HUES6 (cell line): ENCODE data around the gene ARHGEF1.

ENCODE experiments used
- H3K27ac ChIP-seq: 2 replicates; pipeline ENCODE4 v1.7.0; 2013; ENCODE audit warnings: low read depth, mild to moderate bottlenecking, low read length, inconsistent platforms
- H3K27me3 ChIP-seq: 2 replicates; pipeline ENCODE4 v1.6.1; 2013; ENCODE audit warnings: low read length; ENCODE audit not compliant: control insufficient read depth, insufficient read depth
- H3K36me3 ChIP-seq: 2 replicates; pipeline ENCODE4 v1.6.1; 2013; ENCODE audit warnings: low read length; ENCODE audit not compliant: control insufficient read depth, insufficient read depth
- H3K4me1 ChIP-seq: 2 replicates; pipeline ENCODE4 v1.6.1; 2013; ENCODE audit warnings: low read length; ENCODE audit not compliant: control insufficient read depth, insufficient read depth
- H3K4me3 ChIP-seq: 2 replicates; pipeline ENCODE4 v1.5.1; 2013; ENCODE audit warnings: low read depth, low read length
- H3K9ac ChIP-seq: one replicate; pipeline ENCODE4 v1.6.1; 2013; ENCODE audit warnings: mild to moderate bottlenecking, low read length
- H3K9me3 ChIP-seq: 2 replicates; pipeline ENCODE4 v1.6.1; 2013; ENCODE audit warnings: low read depth, low read length; ENCODE audit not compliant: control insufficient read depth, insufficient read depth

ARHGEF1 gene

GRCh38 chr19:41897181-41897580, 14.2 kb downstream of the ARHGEF1 start:
- Histone ChIP-seq H3K4me1 (no peaks in the 10 kb centered on the region), H3K27me3 (no peaks in the 10 kb centered on the region), H3K4me3 (no peak overlapping the region), H3K9ac (no peak overlapping the region), H3K27ac (no peak overlapping the region), H3K9me3 (no peaks in the 10 kb centered on the region), H3K36me3 (peaks cover 30% of the 10 kb centered on the region)

- Histone ChIP-seq H3K4me3 (no peak overlapping the region), H3K4me1 (no peaks in the 10 kb centered on the region), H3K9me3 (no peaks in the 10 kb centered on the region), H3K27me3 (no peaks in the 10 kb centered on the region), H3K36me3 (peaks cover 36% of the 10 kb centered on the region), H3K9ac (no peak overlapping the region), H3K27ac (no peak overlapping the region)
Observed at GRCh38 chr19:41897820-41898219, 14.8 kb downstream of the ARHGEF1 start.

- H3K27me3 ChIP-seq = no peaks in the 10 kb centered on the region
- H3K4me3 ChIP-seq = no peak overlapping the region
- H3K36me3 ChIP-seq = peaks cover 40% of the 10 kb centered on the region
- no peak overlapping the region for H3K9ac ChIP-seq
- H3K4me1 ChIP-seq = no peaks in the 10 kb centered on the region
- no peaks in the 10 kb centered on the region for H3K9me3 ChIP-seq
- H3K27ac ChIP-seq = no peak overlapping the region
Observed at GRCh38 chr19:41898235-41898634, 15.3 kb downstream of the ARHGEF1 start.

DNA sequence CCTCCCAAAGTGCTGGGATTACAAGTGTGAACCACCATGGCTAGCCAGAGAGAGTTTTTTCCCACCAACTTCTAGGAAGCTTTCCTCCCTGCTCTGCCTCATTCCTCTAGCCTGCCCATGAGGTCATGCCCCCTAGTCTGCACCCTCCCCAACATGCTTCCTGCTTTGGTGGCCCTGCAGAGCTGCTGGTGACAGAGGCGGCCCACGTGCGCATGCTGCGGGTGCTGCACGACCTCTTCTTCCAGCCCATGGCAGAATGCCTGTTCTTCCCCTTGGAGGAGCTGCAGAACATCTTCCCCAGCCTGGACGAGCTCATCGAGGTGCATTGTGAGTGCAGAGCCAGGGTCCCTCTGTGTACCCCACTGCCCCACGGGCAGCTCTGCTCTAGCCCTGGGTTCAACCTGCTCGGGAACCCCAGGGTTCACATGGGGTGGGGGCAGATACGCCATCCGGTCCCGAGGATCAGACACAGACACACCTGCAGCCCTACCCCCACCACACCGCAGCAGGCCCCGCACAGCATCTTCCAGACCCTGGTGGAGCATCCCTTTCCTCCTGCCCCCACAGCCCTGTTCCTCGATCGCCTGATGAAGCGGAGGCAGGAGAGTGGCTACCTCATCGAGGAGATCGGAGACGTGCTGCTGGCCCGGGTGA, 18.9 kb downstream of the ARHGEF1 start:
- Histone ChIP-seq H3K4me3 (no peak overlapping the region), H3K36me3 (peaks cover 62% of the 10 kb centered on the region), H3K27ac (no peak overlapping the region), H3K9me3 (no peaks in the 10 kb centered on the region), H3K9ac (no peak overlapping the region), H3K27me3 (no peaks in the 10 kb centered on the region), H3K4me1 (no peaks in the 10 kb centered on the region)

DNA sequence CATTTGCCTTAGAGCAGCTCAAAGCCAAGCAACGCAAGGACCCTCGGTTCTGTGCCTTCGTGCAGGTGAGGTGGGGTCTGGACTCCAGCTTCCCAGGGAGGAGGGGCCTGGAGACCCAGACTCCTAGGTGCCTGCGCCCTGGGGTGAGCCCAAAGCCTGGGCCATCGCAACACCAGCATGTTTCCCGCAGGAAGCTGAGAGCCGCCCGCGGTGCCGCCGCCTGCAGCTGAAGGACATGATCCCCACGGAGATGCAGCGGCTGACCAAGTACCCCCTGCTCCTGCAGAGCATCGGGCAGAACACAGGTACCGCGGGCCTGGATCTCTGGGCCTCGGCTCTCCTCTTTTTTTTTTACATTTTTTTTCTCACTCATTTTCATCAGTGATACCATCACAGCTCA, 19.6 kb downstream of the ARHGEF1 start:
- Histone ChIP-seq H3K36me3 (peaks cover 65% of the 10 kb centered on the region), H3K27me3 (no peaks in the 10 kb centered on the region), H3K4me1 (no peaks in the 10 kb centered on the region), H3K9ac (no peak overlapping the region), H3K4me3 (no peak overlapping the region), H3K9me3 (no peaks in the 10 kb centered on the region), H3K27ac (no peak overlapping the region)

DNA sequence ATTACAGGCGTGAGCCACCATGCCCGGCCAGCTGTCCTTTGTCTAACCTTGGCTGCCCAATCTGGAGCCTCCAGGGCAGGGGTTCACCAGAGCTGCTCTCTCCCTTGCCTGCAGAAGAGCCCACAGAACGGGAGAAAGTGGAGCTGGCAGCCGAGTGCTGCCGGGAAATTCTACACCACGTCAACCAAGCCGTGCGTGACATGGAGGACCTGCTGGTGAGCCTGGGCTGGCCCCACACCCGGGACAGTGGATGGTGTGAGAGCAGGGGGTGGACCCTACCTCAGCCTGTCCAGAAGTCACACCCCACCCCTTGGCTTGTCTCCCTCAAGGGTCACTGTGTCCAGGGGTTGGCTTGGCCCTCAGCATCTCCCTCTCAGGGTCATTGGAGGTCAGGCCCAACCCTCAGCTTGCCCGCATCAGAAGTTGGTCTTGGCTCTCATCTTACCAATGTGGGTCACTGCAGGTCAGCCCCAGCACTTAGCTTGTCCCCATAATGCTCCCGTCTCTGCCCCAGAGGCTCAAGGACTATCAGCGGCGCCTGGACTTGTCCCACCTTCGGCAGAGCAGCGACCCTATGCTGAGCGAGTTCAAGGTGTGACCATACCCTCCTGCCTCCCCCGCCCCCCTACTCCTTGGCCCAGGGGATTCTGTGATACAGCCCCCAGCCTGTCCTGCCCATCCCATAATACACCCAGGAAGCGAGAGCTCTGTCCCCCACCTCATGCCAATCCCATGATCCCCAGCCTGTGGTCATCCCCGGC, 20.4 kb downstream of the ARHGEF1 start:
- H3K4me3 ChIP-seq = no peak overlapping the region
- no peak overlapping the region for H3K27ac ChIP-seq
- H3K9me3 ChIP-seq = no peaks in the 10 kb centered on the region
- H3K36me3 ChIP-seq = peaks cover 60% of the 10 kb centered on the region
- H3K4me1 ChIP-seq = no peaks in the 10 kb centered on the region
- no peak overlapping the region for H3K9ac ChIP-seq
- H3K27me3 ChIP-seq = peaks cover under 1% of the 10 kb centered on the region; the same call in 1 of the 2 replicates

GRCh38 chr19:41904118-41904870, 21.3 kb downstream of the ARHGEF1 start:
- H3K36me3 ChIP-seq = peaks cover 56% of the 10 kb centered on the region
- no peak overlapping the region for H3K27ac ChIP-seq
- H3K9ac ChIP-seq = no peak overlapping the region
- no peaks in the 10 kb centered on the region for H3K9me3 ChIP-seq
- H3K27me3 ChIP-seq = peaks cover 9% of the 10 kb centered on the region
- H3K4me3 ChIP-seq = no peak overlapping the region
- H3K4me1 ChIP-seq = no peaks in the 10 kb centered on the region

DNA sequence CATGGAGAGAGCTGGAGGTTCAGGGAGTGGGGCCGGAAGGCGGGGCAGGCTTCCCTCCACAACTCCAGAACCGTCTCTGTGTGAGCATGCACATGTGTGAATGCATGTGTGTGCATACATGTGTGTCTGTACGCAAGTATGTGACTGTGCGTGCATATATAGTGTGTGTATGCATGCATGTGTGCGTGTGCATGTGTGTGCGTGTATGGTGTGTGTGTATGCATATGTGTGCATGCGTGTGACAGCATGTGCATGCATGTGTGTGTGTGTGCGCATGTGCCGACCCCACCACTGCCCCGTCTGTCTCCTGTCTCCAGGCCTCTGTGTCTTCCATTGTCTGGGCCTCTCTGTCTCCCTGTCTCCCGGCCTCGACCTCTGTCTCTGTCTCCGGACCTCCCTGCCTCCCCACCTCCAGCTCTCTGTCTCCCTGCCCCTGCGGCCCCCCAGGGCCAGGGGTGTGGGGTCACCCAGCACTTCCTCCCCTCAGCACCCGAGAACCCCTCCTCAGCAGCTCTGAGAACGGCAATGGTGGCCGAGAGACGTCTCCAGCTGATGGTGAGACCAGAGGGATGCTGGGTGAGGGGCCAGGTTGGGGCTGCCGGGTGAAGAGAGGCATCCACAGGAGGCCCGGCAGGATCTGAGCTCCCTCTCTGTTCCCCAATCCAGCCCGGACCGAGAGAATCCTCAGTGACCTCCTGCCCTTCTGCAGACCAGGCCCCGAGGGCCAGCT, 22.5 kb downstream of the ARHGEF1 start:
- peaks cover 52% of the 10 kb centered on the region for H3K36me3 ChIP-seq
- no peaks in the 10 kb centered on the region for H3K4me1 ChIP-seq
- H3K9ac ChIP-seq = no peak overlapping the region
- H3K27ac ChIP-seq = no peak overlapping the region
- peaks cover 21% of the 10 kb centered on the region for H3K27me3 ChIP-seq
- H3K4me3 ChIP-seq = no peak overlapping the region
- no peaks in the 10 kb centered on the region for H3K9me3 ChIP-seq

DNA sequence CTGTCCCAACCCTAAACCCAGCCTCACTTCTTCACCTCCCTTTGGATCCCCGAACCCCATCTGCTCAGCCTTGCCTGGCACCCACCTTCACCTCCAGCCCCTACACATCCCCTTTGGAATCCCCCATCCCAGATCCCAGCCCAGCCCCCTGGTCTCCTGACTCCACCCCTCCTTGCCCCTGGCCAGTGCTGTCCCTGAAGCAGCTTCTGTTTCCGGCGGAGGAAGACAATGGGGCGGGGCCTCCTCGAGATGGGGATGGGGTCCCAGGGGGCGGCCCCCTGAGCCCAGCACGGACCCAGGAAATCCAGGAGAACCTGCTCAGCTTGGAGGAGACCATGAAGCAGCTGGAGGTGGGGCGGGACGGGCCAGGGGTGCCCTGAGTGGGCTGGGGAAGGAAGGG, 23.3 kb downstream of the ARHGEF1 start:
- Histone ChIP-seq H3K4me3 (no peak overlapping the region), H3K27ac (no peak overlapping the region), H3K27me3 (peaks cover 29% of the 10 kb centered on the region), H3K36me3 (peaks cover 51% of the 10 kb centered on the region), H3K4me1 (no peaks in the 10 kb centered on the region), H3K9me3 (no peaks in the 10 kb centered on the region), H3K9ac (no peak overlapping the region)

GRCh38 chr19:41906916-41907680, 24.1 kb downstream of the ARHGEF1 start:
- no peak overlapping the region for H3K27ac ChIP-seq
- H3K9me3 ChIP-seq = no peaks in the 10 kb centered on the region
- no peak overlapping the region for H3K4me3 ChIP-seq
- no peak overlapping the region for H3K9ac ChIP-seq
- 0 out of 2 replicates have a peak, but pooled peaks cover under 1% of the 10 kb centered on the region for H3K4me1 ChIP-seq
- H3K27me3 ChIP-seq = peaks cover 38% of the 10 kb centered on the region
- peaks cover 46% of the 10 kb centered on the region for H3K36me3 ChIP-seq
